K562 (cell line): ENCODE data around the gene MYLK4. TPM values are rescaled to one million over a fixed set of nuclear protein-coding genes. Genes with fewer than 3 reads are reported as not detected.

Experiments used
- AFF1 ChIP-seq, 2 experiments: fragments of 450-650 bp; IDR thresholded peaks; 2 replicates each; pipeline ENCODE4 v1.6.1; 2018; ENCODE audit warnings: mild to moderate bottlenecking in 2 of 2, low read depth in 1 of 2; ENCODE audit not compliant: partially characterized antibody in 2 of 2
- ARID1B ChIP-seq: fragments of 450-650 bp; IDR thresholded peaks from 2 replicates; pipeline ENCODE4 v1.6.1; 2016; ENCODE audit warnings: antibody characterized with exemption, mild to moderate bottlenecking, inconsistent platforms
- CAMTA2 ChIP-seq: fragments of 250-450 bp; sonication (Bioruptor Pico); conservative IDR thresholded peaks from 2 replicates; pipeline ENCODE4 v1.5.1; 2022
- CREB3 ChIP-seq: fragments of 450-650 bp; conservative IDR thresholded peaks from 2 replicates; pipeline ENCODE4 v1.6.1; 2016; ENCODE audit warnings: missing genetic modification characterization, low read depth, mild to moderate bottlenecking, missing compliant biosample characterization, moderate library complexity
- CTBP1 ChIP-seq: fragments of 450-650 bp; IDR thresholded peaks from 2 replicates; pipeline ENCODE4 v1.6.1; 2016; ENCODE audit warnings: borderline replicate concordance
- ELF2 ChIP-seq: fragments of 250-450 bp; sonication (Bioruptor Pico); IDR thresholded peaks from 2 replicates; pipeline ENCODE4 v1.5.0; 2021; ENCODE audit warnings: mild to moderate bottlenecking
- FOXA1 ChIP-seq: fragments of 450-650 bp; IDR thresholded peaks from 2 replicates; pipeline ENCODE4 v1.6.1; 2016; ENCODE audit warnings: mild to moderate bottlenecking, borderline replicate concordance
- HNRNPL ChIP-seq: fragments of 200-400 bp; formaldehyde crosslinking; IDR thresholded peaks from 2 replicates; pipeline ENCODE4 v1.6.1; 2017; ENCODE audit warnings: low read depth, mild to moderate bottlenecking, low read length
- JUND ChIP-seq, 2 experiments: IDR thresholded peaks; 2 replicates in 1 of 2; 3 replicates in 1 of 2; pipeline ENCODE4 v1.6.1; 2011; ENCODE audit warnings: borderline replicate concordance in 2 of 2, low read depth in 2 of 2, low read length in 2 of 2, improper control_type of control experiment in 1 of 2, missing biosample characterization in 1 of 2, missing genetic modification characterization in 1 of 2, missing genetic modification reagents in 1 of 2
- MITF ChIP-seq: IDR thresholded peaks from 2 replicates; pipeline ENCODE4 v1.6.1; 2014; ENCODE audit warnings: antibody characterized with exemption
- MXI1 ChIP-seq: IDR thresholded peaks from 2 replicates; pipeline ENCODE4 v1.6.1; 2011; ENCODE audit warnings: low read depth, mild to moderate bottlenecking, improper control_type of control experiment, low read length
- PHTF2 ChIP-seq: fragments of 250-450 bp; sonication (Bioruptor Pico); IDR thresholded peaks from 2 replicates; pipeline ENCODE4 v1.5.0; 2021; ENCODE audit warnings: mild to moderate bottlenecking
- POLR2G ChIP-seq: fragments of 200-400 bp; formaldehyde crosslinking; IDR thresholded peaks from 2 replicates; pipeline ENCODE4 v1.6.1; 2017; ENCODE audit warnings: low read depth, mild to moderate bottlenecking, antibody characterized with exemption, low read length, moderate library complexity
- RNF2 ChIP-seq: sonication (generic); IDR thresholded peaks from 2 replicates; pipeline ENCODE4 v1.6.1; 2016
- TRIM24 ChIP-seq, 2 experiments: fragments of 450-650 bp; IDR thresholded peaks; 2 replicates each; pipeline ENCODE4 v1.6.1; 2016
- TRIM28 ChIP-seq: fragments of 450-650 bp; IDR thresholded peaks from 2 replicates; pipeline ENCODE4 v1.6.1; 2017
- ZBTB5 ChIP-seq: fragments of 450-650 bp; IDR thresholded peaks from 2 replicates; pipeline ENCODE4 v1.6.1; 2017; ENCODE audit warnings: antibody characterized with exemption
- ZNF644 ChIP-seq: fragments of 200-800 bp; sonication (Bioruptor generic); IDR thresholded peaks from 2 replicates; pipeline ENCODE4 v1.6.1; 2016; ENCODE audit warnings: low read depth, missing genetic modification characterization, missing compliant biosample characterization
- polyA plus RNA-seq, 8 experiments: library from polyadenylated mRNA; depleted of rRNA in 4 of 8; stranded (reverse) in 5 of 8; unstranded in 3 of 8; fragments of >200 nt; fragmentation: Nextera tagmentation in 2 of 8; fragmentation: Illumina TruSeq in 1 of 8; extraction: Ambion mirVana in 2 of 8; extraction: Trizol in 1 of 8; gene quantifications; 2 replicates each; pipeline versions ENCODE4 v1.2.1 to v1.2.3, GENCODE V29; 2011 to 2014; ENCODE audit warnings: inconsistent platforms in 1 of 8, missing spikeins in 1 of 8
- total RNA-seq, 7 experiments: library from RNA; depleted of rRNA in 6 of 7; stranded (reverse); fragments of >200 nt in 6 of 7; fragmentation: Illumina TruSeq in 2 of 7; extraction: Trizol in 2 of 7; gene quantifications; 2 replicates each; pipeline versions ENCODE4 v1.2.1 to v1.2.3, GENCODE V29; 2011 to 2021; ENCODE audit warnings: low replicate concordance in 1 of 7
- TF ChIP-seq, protein P1 (sequence below): fragments of 450-650 bp; IDR thresholded peaks from 2 replicates; pipeline ENCODE4 v1.6.1; 2014; ENCODE audit warnings: low read depth, mild to moderate bottlenecking, moderate library complexity, borderline replicate concordance

Gene MYLK4
- total and polyA plus RNA-seq, 9 of the 15 experiments (the other 6 are each of a cell fraction or from before 2014, with no cell fraction given): 0.01 to 0.15 (median 0.06) TPM

- no peak for TF ChIP-seq FOXA1
- peak in 1 of 2 experiments; percentile 77 for TF ChIP-seq AFF1 (IDR thresholded peaks at IDR 0.05; ENCODE audit: low read depth in 1 of 2, partially characterized antibody in 2 of 2)
- TF ChIP-seq JUND (IDR thresholded peaks at IDR 0.05; ENCODE audit: borderline replicate concordance, low read depth, low read length): peak; percentile 94
- TF ChIP-seq JUND (tag; IDR thresholded peaks at IDR 0.05; ENCODE audit: borderline replicate concordance, low read depth, low read length): peak; percentile 92; the same call in 1 of the 3 replicates
- no peak for TF ChIP-seq TRIM24 (IDR thresholded peaks at IDR 0.05)
- no peak for TF ChIP-seq ZBTB5
- peak; percentile 10; the same call in 1 of the 2 replicates for TF ChIP-seq CTBP1
- no peak for TF ChIP-seq MXI1
- TF ChIP-seq CAMTA2 (CRISPR knock-in tag): no peak
- no peak for TF ChIP-seq TRIM28
- TF ChIP-seq MITF: peak; percentile 99
- no peak for TF ChIP-seq CREB3 (tag)
- TF ChIP-seq POLR2G: no peak
- TF ChIP-seq RNF2: no peak
- peak; percentile 84 for TF ChIP-seq ZNF644 (tag)
- no peak for TF ChIP-seq HNRNPL
- TF ChIP-seq PHTF2 (CRISPR knock-in tag): no peak
- TF ChIP-seq ELF2 (CRISPR knock-in tag): no peak
- TF ChIP-seq ARID1B: peak; percentile 52
- TF ChIP-seq, protein P1, sequence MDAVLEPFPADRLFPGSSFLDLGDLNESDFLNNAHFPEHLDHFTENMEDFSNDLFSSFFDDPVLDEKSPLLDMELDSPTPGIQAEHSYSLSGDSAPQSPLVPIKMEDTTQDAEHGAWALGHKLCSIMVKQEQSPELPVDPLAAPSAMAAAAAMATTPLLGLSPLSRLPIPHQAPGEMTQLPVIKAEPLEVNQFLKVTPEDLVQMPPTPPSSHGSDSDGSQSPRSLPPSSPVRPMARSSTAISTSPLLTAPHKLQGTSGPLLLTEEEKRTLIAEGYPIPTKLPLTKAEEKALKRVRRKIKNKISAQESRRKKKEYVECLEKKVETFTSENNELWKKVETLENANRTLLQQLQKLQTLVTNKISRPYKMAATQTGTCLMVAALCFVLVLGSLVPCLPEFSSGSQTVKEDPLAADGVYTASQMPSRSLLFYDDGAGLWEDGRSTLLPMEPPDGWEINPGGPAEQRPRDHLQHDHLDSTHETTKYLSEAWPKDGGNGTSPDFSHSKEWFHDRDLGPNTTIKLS: peak; percentile 54; the same call in 1 of the 2 replicates
These were observed 17.4 kb downstream of the MYLK4 start (continued) for GRCh38 chr6:2733324-2733723.
